GM12891 (cell line): ENCODE measurements around the gene MAPK14.
A peak's percentile ranks its signal among the peaks of the same experiment; 100 is the strongest.
"Not testable (repeated sequence)": the region's sequence is repeated elsewhere in the genome, so short reads cannot be mapped to it uniquely, and the experiment has no call there.

ENCODE experiments used
- DNase-seq: peaks from one replicate; pipeline ENCODE4 v3.0.0; 2011; ENCODE audit warnings: low spot score; ENCODE audit not compliant: insufficient read length
- FAIRE-seq: peaks from 2 replicates; lab custom pipeline; 2011; peaks lifted over from hg19 to GRCh38; lab: Jason Lieb, UNC
- PAX5 ChIP-seq: IDR thresholded peaks from 2 replicates; pipeline ENCODE4 v1.6.1; 2011; ENCODE audit warnings: low read length, moderate library complexity, mild to moderate bottlenecking; ENCODE audit not compliant: insufficient read depth, severe bottlenecking
- POLR2A ChIP-seq: IDR thresholded peaks from 2 replicates; pipeline ENCODE4 v1.6.1; 2011; ENCODE audit warnings: low read depth, low read length, control low read depth
- POLR2AphosphoS5 ChIP-seq: IDR thresholded peaks from 2 replicates; pipeline ENCODE4 v1.6.1; 2011; ENCODE audit warnings: low read depth, low read length, control low read depth
- POU2F2 ChIP-seq: IDR thresholded peaks from 2 replicates; pipeline ENCODE4 v1.6.1; 2011; ENCODE audit warnings: low read depth, mild to moderate bottlenecking, control low read depth, low read length, moderate library complexity
- SPI1 ChIP-seq: IDR thresholded peaks from 2 replicates; pipeline ENCODE4 v1.6.1; 2011; ENCODE audit warnings: low read depth, low read length, control low read depth
- TAF1 ChIP-seq: IDR thresholded peaks from 2 replicates; pipeline ENCODE4 v1.6.1; 2011; ENCODE audit warnings: low read depth, low read length, control low read depth

Gene MAPK14

DNA sequence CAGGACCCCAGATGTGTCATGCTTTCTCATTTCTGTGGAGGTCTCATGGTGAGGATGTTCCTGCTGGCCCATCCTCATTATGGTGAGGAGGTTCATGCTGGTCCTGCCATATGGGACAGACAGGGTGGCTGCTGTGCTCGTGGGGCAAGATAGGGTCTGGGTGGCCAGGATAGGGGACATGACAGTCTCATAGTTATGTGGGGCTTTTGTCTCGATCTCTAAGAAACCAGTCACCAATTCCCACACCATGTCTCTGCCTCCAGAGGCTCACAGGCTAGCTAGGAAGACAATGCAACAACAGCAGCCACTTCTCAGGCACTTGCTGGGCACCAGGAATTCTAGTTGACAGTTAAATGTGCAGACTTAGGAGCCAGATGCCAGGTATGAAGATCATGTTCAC lies 98.5 kb downstream of the MAPK14 start:
- TF ChIP-seq TAF1, result no peak
- no peak for TF ChIP-seq PAX5
- no peak for TF ChIP-seq POLR2A
- no peak for TF ChIP-seq POLR2AphosphoS5
- no peak for TF ChIP-seq POU2F2
- TF ChIP-seq SPI1, result no peak
- DNase-seq, result no peak
- no peak for FAIRE-seq

GRCh38 chr6:36126553-36127458 lies 99.2 kb downstream of the MAPK14 start:
- FAIRE-seq (no peak), DNase-seq (no peak)
- TF ChIP-seq TAF1, result no peak
- TF ChIP-seq SPI1, result no peak
- no peak for TF ChIP-seq PAX5
- no peak for TF ChIP-seq POLR2AphosphoS5
- TF ChIP-seq POU2F2, result no peak
- no peak for TF ChIP-seq POLR2A

GRCh38 chr6:36127462-36128016 lies 99.9 kb downstream of the MAPK14 start:
- no peak for FAIRE-seq
- TF ChIP-seq POLR2A (no peak), PAX5 (no peak), POLR2AphosphoS5 (no peak), SPI1 (no peak), TAF1 (no peak), POU2F2 (no peak)
- DNase-seq, result no peak

DNA sequence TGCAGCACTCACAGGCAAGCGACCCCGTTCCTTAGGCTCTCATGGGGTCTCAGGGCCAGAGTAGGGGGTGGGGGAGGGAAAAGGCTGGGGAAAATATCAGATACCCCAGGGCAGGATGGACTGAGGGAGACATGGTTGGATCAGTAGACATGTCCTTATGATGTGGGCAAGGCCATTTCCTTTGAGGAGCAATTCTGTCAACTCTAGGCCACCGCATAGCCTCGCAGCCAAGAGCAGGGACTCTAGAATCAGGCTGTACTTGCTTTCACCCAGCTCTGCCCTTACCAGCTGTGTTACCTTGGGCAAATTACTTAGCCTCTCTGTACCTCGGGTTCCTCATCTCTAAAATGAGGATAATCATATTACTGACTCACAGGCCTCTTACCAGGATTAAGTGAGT lies 100.5 kb downstream of the MAPK14 start:
- TF ChIP-seq PAX5 (no peak), POLR2A (no peak), POU2F2 (no peak), TAF1 (no peak), POLR2AphosphoS5 (no peak), SPI1 (no peak)
- no peak for DNase-seq
- FAIRE-seq, result no peak

GRCh38 chr6:36128793-36129192 lies 101.2 kb downstream of the MAPK14 start:
- DNase-seq, result no peak
- no peak for FAIRE-seq
- TF ChIP-seq PAX5 (no peak), POU2F2 (no peak), SPI1 (no peak), TAF1 (no peak), POLR2AphosphoS5 (no peak), POLR2A (no peak)

DNA sequence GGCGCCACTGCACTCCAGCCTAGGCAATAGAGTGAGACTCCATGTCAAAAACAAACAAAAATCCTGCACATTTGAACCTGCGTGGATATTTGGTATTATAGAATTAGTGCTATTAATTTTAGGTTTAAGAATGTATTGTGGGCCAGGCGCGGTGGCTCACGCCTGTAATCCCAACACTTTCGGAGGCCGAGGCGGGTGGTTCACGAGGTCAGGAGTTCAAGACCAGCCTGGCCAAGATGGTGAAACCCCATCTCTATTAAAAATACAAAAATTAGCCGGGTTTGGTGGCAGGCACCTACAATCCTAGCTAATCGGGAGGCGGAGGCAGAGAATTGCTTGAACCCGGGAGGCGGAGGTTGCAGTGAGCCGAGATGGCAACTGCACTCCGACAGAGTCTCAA lies 101.7 kb downstream of the MAPK14 start:
- FAIRE-seq, DNase-seq: not testable (repeated sequence)

DNA sequence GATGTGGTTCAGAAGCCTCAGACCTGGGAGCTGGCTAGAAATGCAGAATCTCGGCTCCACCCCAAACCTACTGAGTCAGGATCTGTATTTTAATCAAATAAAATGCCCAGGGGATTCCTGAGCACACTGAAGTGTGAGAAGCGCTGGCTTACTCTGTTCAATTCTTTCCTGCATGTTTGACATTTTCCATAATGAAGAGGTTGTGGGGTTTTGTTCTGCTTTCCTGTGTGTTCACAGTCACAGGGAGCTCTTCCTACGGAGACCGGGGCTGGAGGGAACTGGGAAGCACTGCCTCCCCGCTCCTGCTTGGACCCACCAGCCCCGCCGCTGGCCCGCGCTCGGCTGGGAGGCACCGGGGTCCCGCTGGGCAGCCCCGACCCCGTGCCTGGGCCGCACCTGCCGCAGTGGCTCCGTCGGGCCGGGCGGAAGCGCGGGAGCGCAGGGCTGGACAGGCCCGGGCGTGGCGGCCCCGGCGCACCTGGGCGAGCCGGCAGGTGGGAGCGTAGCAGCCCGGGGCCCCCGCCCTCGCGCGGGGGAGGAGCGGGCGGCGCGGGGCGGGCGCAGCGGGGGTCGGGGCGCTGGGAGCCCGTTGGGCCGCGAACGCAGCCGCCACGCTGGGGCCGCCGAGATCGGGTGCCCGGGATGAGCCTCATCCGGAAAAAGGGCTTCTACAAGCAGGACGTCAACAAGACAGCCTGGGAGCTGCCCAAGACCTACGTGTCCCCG lies 102.5 kb downstream of the MAPK14 start, which contains the start of gene MAPK13:
Gene MAPK13 (plus strand): TSS at position 573 of the 726 bp plus-strand sequence. CDS start 70 bp downstream, at position 643.
- TF ChIP-seq POLR2A (no peak; the same call in 1 of the 2 replicates), TAF1 (no peak), POU2F2 (no peak), SPI1 (no peak), PAX5 (no peak), POLR2AphosphoS5 (no peak)
- FAIRE-seq, result no peak
- peak; percentile 44 for DNase-seq

DNA sequence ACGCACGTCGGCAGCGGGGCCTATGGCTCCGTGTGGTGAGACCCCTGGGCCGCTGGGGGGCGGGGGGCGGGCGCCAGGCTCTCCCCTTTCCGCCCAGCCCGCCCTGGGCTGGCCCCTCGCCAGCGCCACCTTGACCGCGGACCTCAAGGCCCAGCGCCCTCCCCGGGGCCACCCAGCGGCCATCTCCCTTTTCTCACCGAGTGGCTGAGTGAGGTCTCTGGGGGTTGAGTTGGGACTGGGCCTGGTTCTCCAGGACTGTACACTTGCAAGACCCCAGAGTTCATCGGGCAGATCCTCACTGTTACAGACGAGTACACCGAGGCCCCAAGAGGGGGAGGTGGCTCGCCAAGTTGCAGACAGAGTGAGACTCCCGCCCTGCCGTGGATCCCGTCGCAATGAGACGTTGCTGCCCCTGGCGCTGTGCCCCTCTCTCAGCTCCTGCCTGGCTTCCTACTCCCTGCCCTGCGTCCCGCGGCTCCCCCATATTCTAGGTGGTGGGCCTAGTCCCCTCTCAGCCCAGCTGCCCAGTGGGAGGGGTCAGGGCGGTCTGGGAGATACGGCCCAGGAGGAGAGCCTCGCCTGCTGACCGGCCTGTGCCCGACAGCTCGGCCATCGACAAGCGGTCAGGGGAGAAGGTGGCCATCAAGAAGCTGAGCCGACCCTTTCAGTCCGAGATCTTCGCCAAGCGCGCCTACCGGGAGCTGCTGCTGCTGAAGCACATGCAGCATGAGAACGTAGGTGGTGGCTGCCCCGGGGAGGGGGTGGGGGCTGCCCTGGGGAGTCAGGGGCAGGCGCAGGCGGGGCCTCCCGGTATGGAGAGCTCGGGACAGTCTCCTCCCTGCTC lies 103.3 kb downstream of the MAPK14 start:
- peak; percentile 43 for DNase-seq
- no peak for TF ChIP-seq PAX5
- no peak for TF ChIP-seq TAF1
- TF ChIP-seq SPI1, result no peak
- no peak for TF ChIP-seq POU2F2
- no peak for TF ChIP-seq POLR2AphosphoS5
- no peak; the same call in 1 of the 2 replicates for TF ChIP-seq POLR2A
- FAIRE-seq, result peak; percentile 26
